Esophagus muscularis mucosa (tissue), 3 donors: Measurements from ENCODE around the gene STK10.

Experiments
- POLR2A ChIP-seq: fragments of 450-650 bp; IDR thresholded peaks from one replicate; pipeline ENCODE4 v1.6.1; 2017; ENCODE audit warnings: antibody characterized with exemption, moderate library complexity, mild to moderate bottlenecking, low read depth
- POLR2AphosphoS5 ChIP-seq, 2 donors: sonication (generic); formaldehyde crosslinking; IDR thresholded peaks; one replicate each; pipeline ENCODE4 v1.6.1; 2017; ENCODE audit warnings: antibody characterized with exemption in 2 of 2
- TF ChIP-seq, protein P1 (sequence below), 3 experiments: fragments of 200-600 bp in 2 of 3; fragments of 450-650 bp in 1 of 3; sonication (generic) in 2 of 3; IDR thresholded peaks; one replicate each; pipeline ENCODE4 v1.5.1; 2017 to 2019; ENCODE audit warnings: antibody characterized with exemption in 3 of 3, mild to moderate bottlenecking in 2 of 3, moderate library complexity in 1 of 3

DNA sequence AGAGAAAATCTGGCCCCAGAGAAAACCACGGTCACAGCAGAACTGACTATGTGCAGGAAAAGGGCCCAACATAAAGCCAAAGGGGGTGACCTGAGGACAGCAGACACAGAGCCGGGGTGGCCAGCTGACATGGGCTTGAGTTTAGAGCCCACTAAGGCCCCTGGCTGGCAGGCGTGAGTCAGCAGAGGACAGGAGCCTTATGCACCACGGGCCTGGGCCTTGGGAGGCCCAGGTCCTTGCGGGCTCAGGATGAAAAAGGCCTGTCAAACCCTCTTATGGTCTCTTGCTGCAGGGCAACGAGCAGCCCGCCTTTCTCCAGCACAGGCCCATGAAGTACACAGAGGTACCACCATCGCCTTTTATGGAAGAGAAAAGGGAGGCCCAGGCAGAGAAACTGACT lies 19.7 kb downstream of the STK10 start:
- TF ChIP-seq, protein P1, sequence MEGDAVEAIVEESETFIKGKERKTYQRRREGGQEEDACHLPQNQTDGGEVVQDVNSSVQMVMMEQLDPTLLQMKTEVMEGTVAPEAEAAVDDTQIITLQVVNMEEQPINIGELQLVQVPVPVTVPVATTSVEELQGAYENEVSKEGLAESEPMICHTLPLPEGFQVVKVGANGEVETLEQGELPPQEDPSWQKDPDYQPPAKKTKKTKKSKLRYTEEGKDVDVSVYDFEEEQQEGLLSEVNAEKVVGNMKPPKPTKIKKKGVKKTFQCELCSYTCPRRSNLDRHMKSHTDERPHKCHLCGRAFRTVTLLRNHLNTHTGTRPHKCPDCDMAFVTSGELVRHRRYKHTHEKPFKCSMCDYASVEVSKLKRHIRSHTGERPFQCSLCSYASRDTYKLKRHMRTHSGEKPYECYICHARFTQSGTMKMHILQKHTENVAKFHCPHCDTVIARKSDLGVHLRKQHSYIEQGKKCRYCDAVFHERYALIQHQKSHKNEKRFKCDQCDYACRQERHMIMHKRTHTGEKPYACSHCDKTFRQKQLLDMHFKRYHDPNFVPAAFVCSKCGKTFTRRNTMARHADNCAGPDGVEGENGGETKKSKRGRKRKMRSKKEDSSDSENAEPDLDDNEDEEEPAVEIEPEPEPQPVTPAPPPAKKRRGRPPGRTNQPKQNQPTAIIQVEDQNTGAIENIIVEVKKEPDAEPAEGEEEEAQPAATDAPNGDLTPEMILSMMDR (IDR thresholded peaks at IDR 0.05) = no peak
- TF ChIP-seq POLR2AphosphoS5 (IDR thresholded peaks at IDR 0.05) (no peak), POLR2A (no peak)
